ENCODE measurements around the gene TNFRSF17. TPM values are rescaled to one million over a fixed set of nuclear protein-coding genes. Genes with fewer than 3 reads are reported as not detected.

TNFRSF17 gene
- total and polyA plus RNA-seq, 10 of the 15 experiments (the other 5 are each of a cell fraction or from before 2014, with no cell fraction given): 106 to 461 (median 179) TPM

DNA sequence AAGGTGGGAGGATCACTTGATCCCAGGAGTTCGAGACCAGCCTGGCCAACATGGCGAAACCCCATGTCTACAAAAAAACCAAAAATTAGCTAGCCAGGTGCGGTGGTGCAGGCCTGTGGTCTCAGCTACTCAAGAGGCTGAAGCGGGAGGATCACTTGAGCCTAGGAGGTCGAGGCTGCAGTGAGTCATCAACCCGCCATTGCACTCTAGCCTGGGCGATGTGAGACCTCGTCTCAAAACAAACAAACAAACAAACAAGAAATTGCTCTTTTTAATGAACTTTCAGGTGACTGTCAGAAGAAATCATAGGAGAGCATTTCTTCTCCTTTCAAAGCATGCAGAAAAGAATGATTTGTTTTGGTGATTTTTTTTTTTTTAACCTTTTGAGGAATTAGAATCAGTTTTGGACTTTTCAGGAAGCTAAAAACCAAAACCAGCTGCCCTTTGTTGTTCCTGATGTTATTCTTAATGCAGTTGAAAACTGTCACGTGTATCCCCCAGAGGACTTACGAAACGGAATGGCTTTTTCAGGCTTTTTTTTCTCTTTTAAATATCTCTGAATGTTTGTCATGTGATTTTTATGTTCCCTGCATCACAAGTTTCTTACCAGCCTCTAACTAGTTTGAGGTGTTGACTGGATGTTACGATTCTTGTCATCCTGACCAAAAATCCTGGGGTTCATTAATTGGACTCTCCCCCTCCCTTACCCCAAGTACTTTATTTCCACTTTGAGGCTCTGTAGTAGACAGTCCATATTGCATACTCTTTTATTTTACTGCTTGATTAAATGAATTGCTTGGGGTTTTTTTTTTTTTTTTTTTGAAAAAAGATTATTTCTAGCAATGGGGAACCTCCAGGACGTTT is 45.6 kb downstream of the TNFRSF17 start (continued):
- TF ChIP-seq, protein P1, sequence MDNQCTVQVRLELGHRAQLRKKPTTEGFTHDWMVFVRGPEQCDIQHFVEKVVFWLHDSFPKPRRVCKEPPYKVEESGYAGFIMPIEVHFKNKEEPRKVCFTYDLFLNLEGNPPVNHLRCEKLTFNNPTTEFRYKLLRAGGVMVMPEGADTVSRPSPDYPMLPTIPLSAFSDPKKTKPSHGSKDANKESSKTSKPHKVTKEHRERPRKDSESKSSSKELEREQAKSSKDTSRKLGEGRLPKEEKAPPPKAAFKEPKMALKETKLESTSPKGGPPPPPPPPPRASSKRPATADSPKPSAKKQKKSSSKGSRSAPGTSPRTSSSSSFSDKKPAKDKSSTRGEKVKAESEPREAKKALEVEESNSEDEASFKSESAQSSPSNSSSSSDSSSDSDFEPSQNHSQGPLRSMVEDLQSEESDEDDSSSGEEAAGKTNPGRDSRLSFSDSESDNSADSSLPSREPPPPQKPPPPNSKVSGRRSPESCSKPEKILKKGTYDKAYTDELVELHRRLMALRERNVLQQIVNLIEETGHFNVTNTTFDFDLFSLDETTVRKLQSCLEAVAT (IDR thresholded peaks at IDR 0.05): no peak
- TF ChIP-seq HDGF (IDR thresholded peaks at IDR 0.05) (0 out of 2 replicates have a peak, but pooled peaks have one; percentile 17), BHLHE40 (IDR thresholded peaks at IDR 0.05; ENCODE audit: borderline replicate concordance in 1 of 2, low read depth in 2 of 2, low read length in 1 of 2) (peak in 1 of 2 experiments; percentile 36; a peak in 1 of 4 replicates), MYB (IDR thresholded peaks at IDR 0.05; ENCODE audit: borderline replicate concordance, low read depth, low read length) (no peak), PML (IDR thresholded peaks at IDR 0.05; ENCODE audit: low read length) (no peak), GABPA (IDR thresholded peaks at IDR 0.05; ENCODE audit: low read depth) (no peak), SMARCA5 (IDR thresholded peaks at IDR 0.05) (no peak), SMAD1 (IDR thresholded peaks at IDR 0.05; ENCODE audit: low read depth, partially characterized antibody) (no peak), YY1 (IDR thresholded peaks at IDR 0.05; ENCODE audit: low read depth, low read length) (peak; percentile 50; the same call in 1 of the 2 replicates), ZNF207 (IDR thresholded peaks at IDR 0.05; ENCODE audit: borderline replicate concordance) (no peak), SIN3A (IDR thresholded peaks at IDR 0.05; ENCODE audit: low read depth, low read length) (no peak)

DNA sequence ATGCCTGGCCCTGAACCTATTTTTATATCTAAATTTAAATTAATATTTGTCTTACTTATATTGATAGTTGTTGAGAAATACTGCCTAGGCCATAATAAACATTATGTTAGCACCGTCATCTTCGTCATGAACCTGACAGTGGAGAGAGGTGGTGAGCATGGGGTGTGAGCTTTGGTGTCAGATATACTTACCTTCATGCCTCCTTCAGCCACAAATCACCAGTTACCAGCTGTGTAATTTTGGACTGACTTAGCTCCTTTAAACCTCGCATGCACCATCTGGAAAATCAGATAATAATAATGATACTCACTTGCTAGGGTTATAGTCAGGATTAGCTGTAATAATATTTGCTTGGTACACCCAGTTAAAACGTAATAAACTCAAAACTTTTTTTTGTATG is 46.6 kb downstream of the TNFRSF17 start:
- H3K9ac ChIP-seq (ENCODE audit: control insufficient read depth, insufficient read depth, low read length): no peak overlapping the region
- peaks cover 3% of the 10 kb centered on the region in 2 experiments; a peak in 3 of 4 replicates for H3K36me3 ChIP-seq (ENCODE audit: control insufficient read depth in 2 of 2, insufficient read depth in 2 of 2, low read length in 1 of 2)
- ATAC-seq (no peak), FAIRE-seq (no peak), DNase-seq (ENCODE audit: low read depth, low spot score) (no peak)
- no peak overlapping the region for H3K27ac ChIP-seq (ENCODE audit: control insufficient read depth, insufficient read depth)
- H3K4me3 ChIP-seq: no peak overlapping the region
- no peaks in the 10 kb centered on the region for H3K9me3 ChIP-seq (replicated peaks; ENCODE audit: control insufficient read depth, insufficient read depth, low read length)
- no peak overlapping the region for H3K4me2 ChIP-seq (ENCODE audit: control insufficient read depth, insufficient read depth)
- H3K79me2 ChIP-seq (ENCODE audit: control insufficient read depth, insufficient read depth, low read length): no peaks in the 10 kb centered on the region; the same call in 1 of the 2 replicates
- POLR2A ChIA-PET: no interaction called here
- RAD21 ChIA-PET (ENCODE audit: unreplicated experiment): interaction anchor here (0.7 kb wide), 1 partner anchor 62 kb away, joined by 3 read pairs; no protein-coding TSS in a partner anchor
- no peak overlapping the region for H2AFZ ChIP-seq (ENCODE audit: control insufficient read depth, low read depth, low read length)
- BruUV-seq (replicated peaks): no TSS peak
- in situ Hi-C loops (cut with MboI): no loop called here
- intact Hi-C loops (cut with micrococcal nuclease; ENCODE audit: unreplicated experiment): no loop called here
- no peaks in the 10 kb centered on the region; the same call in 1 of the 2 replicates for H3K4me1 ChIP-seq (ENCODE audit: control insufficient read depth, insufficient read depth, low read length)
- H3K27me3 ChIP-seq (replicated peaks in 1 of 2; ENCODE audit: control insufficient read depth in 2 of 2, insufficient read depth in 2 of 2, low read length in 1 of 2): no peaks in the 10 kb centered on the region
- H4K20me1 ChIP-seq (ENCODE audit: control insufficient read depth, insufficient read depth): no peaks in the 10 kb centered on the region
- SMC1A ChIA-PET (ENCODE audit: uncharacterized antibody, unreplicated experiment): interaction anchor here (1.1 kb wide), 2 partner anchors 9 to 27 kb away, joined by 3 read pairs; no protein-coding TSS in a partner anchor
- CTCF ChIA-PET: no interaction called here
- WGBS (ENCODE audit: insufficient coverage, insufficient replicate concordance, low lambda C conversion rate, missing lambda C conversion rate): 77% methylated on average over 4 of the region's 4 CpGs
- TF ChIP-seq, protein P2, sequence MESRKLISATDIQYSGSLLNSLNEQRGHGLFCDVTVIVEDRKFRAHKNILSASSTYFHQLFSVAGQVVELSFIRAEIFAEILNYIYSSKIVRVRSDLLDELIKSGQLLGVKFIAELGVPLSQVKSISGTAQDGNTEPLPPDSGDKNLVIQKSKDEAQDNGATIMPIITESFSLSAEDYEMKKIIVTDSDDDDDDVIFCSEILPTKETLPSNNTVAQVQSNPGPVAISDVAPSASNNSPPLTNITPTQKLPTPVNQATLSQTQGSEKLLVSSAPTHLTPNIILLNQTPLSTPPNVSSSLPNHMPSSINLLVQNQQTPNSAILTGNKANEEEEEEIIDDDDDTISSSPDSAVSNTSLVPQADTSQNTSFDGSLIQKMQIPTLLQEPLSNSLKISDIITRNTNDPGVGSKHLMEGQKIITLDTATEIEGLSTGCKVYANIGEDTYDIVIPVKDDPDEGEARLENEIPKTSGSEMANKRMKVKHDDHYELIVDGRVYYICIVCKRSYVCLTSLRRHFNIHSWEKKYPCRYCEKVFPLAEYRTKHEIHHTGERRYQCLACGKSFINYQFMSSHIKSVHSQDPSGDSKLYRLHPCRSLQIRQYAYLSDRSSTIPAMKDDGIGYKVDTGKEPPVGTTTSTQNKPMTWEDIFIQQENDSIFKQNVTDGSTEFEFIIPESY (IDR thresholded peaks at IDR 0.05): no peak
- TF ChIP-seq ZBED1 (IDR thresholded peaks at IDR 0.05; ENCODE audit: borderline replicate concordance) (no peak), NRF1 (conservative IDR thresholded peaks at IDR 0.05; ENCODE audit: low read depth, low read length) (no peak), FOXM1 (IDR thresholded peaks at IDR 0.05; ENCODE audit: low read depth, low read length) (no peak), BCL11A (IDR thresholded peaks at IDR 0.05; ENCODE audit: low read depth, low read length) (no peak)
